Keratinocyte (primary cell): Measurements from ENCODE around the gene TRAF3IP1. TPM values are rescaled to one million over a fixed set of nuclear protein-coding genes. Genes with fewer than 3 reads are reported as not detected.
A peak's percentile ranks its signal among the peaks of the same experiment; 100 is the strongest.

ENCODE experiments used
- DNase-seq: peaks from one replicate; pipeline ENCODE4 v3.0.0-alpha.2; 2011; ENCODE audit warnings: low read depth, missing footprints, low spot score
- FAIRE-seq: peaks from 2 replicates; lab custom pipeline; 2011; peaks lifted over from hg19 to GRCh38; lab: Jason Lieb, UNC
- H2AFZ ChIP-seq: 2 replicates; pipeline ENCODE4 v1.6.0; 2012; ENCODE audit warnings: low read length, control low read depth, inconsistent platforms; ENCODE audit not compliant: control insufficient read depth
- H3K27ac ChIP-seq: 2 replicates; pipeline ENCODE4 v1.5.1; 2011; ENCODE audit warnings: low read length; ENCODE audit not compliant: control insufficient read depth, insufficient read depth
- H3K27me3 ChIP-seq: 3 replicates; pipeline ENCODE4 v1.6.0; 2011; ENCODE audit warnings: low read length; ENCODE audit not compliant: control insufficient read depth, insufficient read depth; ENCODE audit errors: extremely low read depth
- H3K36me3 ChIP-seq, 2 experiments: 2 replicates in 1 of 2; 3 replicates in 1 of 2; pipeline ENCODE4 v1.5.1; 2011; ENCODE audit warnings: low read length in 2 of 2, mild to moderate bottlenecking in 1 of 2; ENCODE audit not compliant: control insufficient read depth in 2 of 2, insufficient read depth in 2 of 2; ENCODE audit errors: extremely low read depth in 1 of 2
- H3K4me1 ChIP-seq: 3 replicates; pipeline ENCODE4 v1.5.1; 2011; ENCODE audit warnings: low read length; ENCODE audit not compliant: control insufficient read depth, insufficient read depth; ENCODE audit errors: extremely low read depth
- H3K4me2 ChIP-seq: 3 replicates; pipeline ENCODE4 v1.6.0; 2011; ENCODE audit warnings: low read depth, low read length; ENCODE audit not compliant: control insufficient read depth, insufficient read depth; ENCODE audit errors: extremely low read depth
- H3K4me3 ChIP-seq, 3 experiments: fragments of 200-600 bp in 1 of 3; sonication (generic) in 1 of 3; 2 replicates in 2 of 3; 3 replicates in 1 of 3; pipeline ENCODE4 v1.5.1; 2011 to 2016; ENCODE audit warnings: low read length in 3 of 3, mild to moderate bottlenecking in 3 of 3, control low read depth in 2 of 3, inconsistent platforms in 1 of 3, low read depth in 1 of 3, mixed read lengths in 1 of 3, mixed run types in 1 of 3, moderate library complexity in 1 of 3; ENCODE audit not compliant: control insufficient read depth in 2 of 3, insufficient read depth in 2 of 3; ENCODE audit errors: extremely low read depth in 1 of 3
- H3K79me2 ChIP-seq: 2 replicates; pipeline ENCODE4 v1.6.0; 2012; ENCODE audit warnings: low read length; ENCODE audit not compliant: control insufficient read depth, insufficient read depth
- H3K9ac ChIP-seq: 3 replicates; pipeline ENCODE4 v1.6.0; 2011; ENCODE audit warnings: low read length; ENCODE audit not compliant: control insufficient read depth, insufficient read depth; ENCODE audit errors: extremely low read depth
- H3K9me1 ChIP-seq: 3 replicates; pipeline ENCODE4 v1.6.0; 2011; ENCODE audit warnings: low read length; ENCODE audit not compliant: control insufficient read depth, insufficient read depth; ENCODE audit errors: extremely low read depth
- H3K9me3 ChIP-seq: 2 replicates; pipeline ENCODE4 v1.5.1; 2012; ENCODE audit warnings: low read depth, low read length; ENCODE audit not compliant: control insufficient read depth
- H4K20me1 ChIP-seq: 3 replicates; pipeline ENCODE4 v1.6.0; 2011; ENCODE audit warnings: low read length; ENCODE audit not compliant: control insufficient read depth, insufficient read depth; ENCODE audit errors: extremely low read depth
- CTCF ChIP-seq, 3 experiments: IDR thresholded peaks in 1 of 3; conservative IDR thresholded peaks in 1 of 3; optimal IDR thresholded peaks in 1 of 3; 2 replicates in 2 of 3; 3 replicates in 1 of 3; pipeline versions ENCODE3 to v1.5.1; 2011; ENCODE audit warnings: low read length in 3 of 3, mild to moderate bottlenecking in 3 of 3, moderate library complexity in 2 of 3, control low read depth in 1 of 3, inconsistent platforms in 1 of 3; ENCODE audit not compliant: insufficient read depth in 2 of 3; ENCODE audit errors: extremely low read depth in 1 of 3
- EZH2 ChIP-seq: IDR thresholded peaks from one replicate; pipeline ENCODE4 v1.6.1; 2012; ENCODE audit warnings: inconsistent platforms, mild to moderate bottlenecking, low read length, moderate library complexity
- dilution Hi-C: fragments of 300-500 bp; cut with MboI; formaldehyde crosslinking; loops from one replicate; pipeline ENCODE4 v1.7.0; 2020; ENCODE audit warnings: low sequenced_read_pairs; ENCODE audit not compliant: extremely low pct_ligation_motif_present
- polyA plus RNA-seq, 5 experiments: library from polyadenylated mRNA; depleted of rRNA in 3 of 5; stranded (reverse) in 3 of 5; stranded (forward) in 1 of 5; unstranded in 1 of 5; fragments of >200 nt; gene quantifications; 1 replicate in 1 of 5; 2 replicates in 3 of 5; 3 replicates in 1 of 5; pipeline versions ENCODE4 v1.2.1 to v1.2.3, GENCODE V29; 2011 to 2012; ENCODE audit warnings: missing spikeins in 2 of 5, low read depth in 1 of 5, low replicate concordance in 1 of 5

TRAF3IP1 gene
- polyA plus RNA-seq, 1 donor (not counting 4 experiments of a cell fraction or from before 2014, with no cell fraction given): 7.0 TPM

- Histone ChIP-seq H3K4me1 (peaks cover 24% of the 10 kb centered on the region), H3K9ac (no peak overlapping the region), H3K4me2 (peak overlapping the region; percentile 4), H3K27me3 (no peaks in the 10 kb centered on the region), H3K27ac (peak overlapping the region; percentile 41), H3K36me3 (peaks cover 0 to 3% of the 10 kb centered on the region in 2 experiments), H4K20me1 (no peaks in the 10 kb centered on the region), H3K79me2 (no peaks in the 10 kb centered on the region), H3K9me1 (no peaks in the 10 kb centered on the region), H3K4me3 (no peak overlapping the region), H2AFZ (no peak overlapping the region), H3K9me3 (no peaks in the 10 kb centered on the region)
- dilution Hi-C loops: no loop called here
- TF ChIP-seq EZH2: no peak
- no peak for TF ChIP-seq CTCF (optimal IDR thresholded peaks at IDR 0.05 in 1 of 3, IDR thresholded peaks at IDR 0.05 in 1 of 3, conservative IDR thresholded peaks at IDR 0.05 in 1 of 3; ENCODE audit: extremely low read depth in 1 of 3, insufficient read depth in 2 of 3, low read length in 3 of 3)
- peak; percentile 87 for FAIRE-seq
- DNase-seq: peak; percentile 26
Measured at GRCh38 chr2:238380785-238381184, 60.5 kb downstream of the TRAF3IP1 start.

GRCh38 chr2:238381341-238382115 is 61.2 kb downstream of the TRAF3IP1 start:
- TF ChIP-seq EZH2 (no peak), CTCF (optimal IDR thresholded peaks at IDR 0.05 in 1 of 3, IDR thresholded peaks at IDR 0.05 in 1 of 3, conservative IDR thresholded peaks at IDR 0.05 in 1 of 3; ENCODE audit: extremely low read depth in 1 of 3, insufficient read depth in 2 of 3, low read length in 3 of 3) (no peak)
- Histone ChIP-seq H3K9me1 (no peaks in the 10 kb centered on the region), H3K79me2 (no peaks in the 10 kb centered on the region), H3K9me3 (no peaks in the 10 kb centered on the region), H3K27ac (peak overlapping the region; percentile 24), H3K4me2 (no peak overlapping the region), H3K36me3 (peaks cover 0 to 3% of the 10 kb centered on the region in 2 experiments), H4K20me1 (no peaks in the 10 kb centered on the region), H3K27me3 (no peaks in the 10 kb centered on the region), H3K4me3 (no peak overlapping the region), H3K4me1 (peaks cover 24% of the 10 kb centered on the region), H3K9ac (no peak overlapping the region), H2AFZ (no peak overlapping the region)
- FAIRE-seq (no peak), DNase-seq (no peak)
- dilution Hi-C loops: no loop called here
